Measurements from ENCODE around the gene RIBC2.
"Not testable (repeated sequence)": the region's sequence is repeated elsewhere in the genome, so short reads cannot be mapped to it uniquely, and the experiment has no call there.

Gene RIBC2, protein sequence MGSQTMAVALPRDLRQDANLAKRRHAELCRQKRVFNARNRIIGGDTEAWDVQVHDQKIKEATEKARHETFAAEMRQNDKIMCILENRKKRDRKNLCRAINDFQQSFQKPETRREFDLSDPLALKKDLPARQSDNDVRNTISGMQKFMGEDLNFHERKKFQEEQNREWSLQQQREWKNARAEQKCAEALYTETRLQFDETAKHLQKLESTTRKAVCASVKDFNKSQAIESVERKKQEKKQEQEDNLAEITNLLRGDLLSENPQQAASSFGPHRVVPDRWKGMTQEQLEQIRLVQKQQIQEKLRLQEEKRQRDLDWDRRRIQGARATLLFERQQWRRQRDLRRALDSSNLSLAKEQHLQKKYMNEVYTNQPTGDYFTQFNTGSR

DNA sequence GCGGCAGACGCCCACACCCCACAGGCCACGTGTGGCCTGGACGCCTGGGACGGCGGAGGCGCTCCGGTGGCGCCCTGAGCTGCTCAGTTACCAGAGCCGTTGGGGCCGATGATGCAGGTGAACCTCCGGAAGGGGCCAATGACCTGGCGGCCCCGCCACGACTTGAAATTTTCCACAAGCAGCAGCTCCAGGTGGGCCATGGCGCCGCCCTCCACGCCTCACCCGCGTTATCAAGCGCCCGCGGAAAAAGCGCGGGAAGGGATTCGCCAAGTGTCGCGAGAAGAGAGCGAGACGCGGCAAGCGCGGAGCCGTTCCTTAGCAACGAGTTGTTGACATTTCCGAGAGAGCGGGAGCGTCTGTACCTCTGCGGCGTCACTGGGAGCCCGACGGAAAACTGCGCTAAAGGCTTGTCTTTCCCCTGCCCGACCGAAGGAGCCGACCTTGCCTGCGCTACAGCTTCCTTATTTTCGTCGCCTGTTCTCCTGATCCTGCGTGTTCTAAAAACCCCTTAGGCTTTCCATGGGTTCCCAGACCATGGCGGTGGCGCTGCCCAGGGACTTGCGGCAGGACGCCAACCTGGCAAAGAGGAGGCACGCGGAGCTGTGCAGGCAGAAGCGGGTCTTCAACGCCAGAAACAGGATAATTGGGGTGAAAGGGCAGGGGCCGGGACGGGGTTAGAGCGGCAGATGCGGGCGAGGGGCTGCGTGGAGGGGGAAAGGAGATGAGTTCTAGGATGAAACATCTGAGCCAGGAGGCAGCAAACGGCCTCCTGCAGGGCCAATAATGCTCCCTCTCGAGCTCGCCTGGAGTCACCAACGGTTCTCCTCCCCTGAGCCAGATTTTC is at the start of gene RIBC2, which contains the start of gene SMC1B:
Gene RIBC2, plus strand, starts transcription at position 326 of the 844 bp plus-strand sequence. Its CDS starts 194 bp downstream, at position 520.
Gene SMC1B, minus strand, starts transcription at position 232 of the 844 bp plus-strand sequence. Its CDS starts 32 bp downstream, at position 200.
- peak; percentile 69 for DNase-seq

DNA sequence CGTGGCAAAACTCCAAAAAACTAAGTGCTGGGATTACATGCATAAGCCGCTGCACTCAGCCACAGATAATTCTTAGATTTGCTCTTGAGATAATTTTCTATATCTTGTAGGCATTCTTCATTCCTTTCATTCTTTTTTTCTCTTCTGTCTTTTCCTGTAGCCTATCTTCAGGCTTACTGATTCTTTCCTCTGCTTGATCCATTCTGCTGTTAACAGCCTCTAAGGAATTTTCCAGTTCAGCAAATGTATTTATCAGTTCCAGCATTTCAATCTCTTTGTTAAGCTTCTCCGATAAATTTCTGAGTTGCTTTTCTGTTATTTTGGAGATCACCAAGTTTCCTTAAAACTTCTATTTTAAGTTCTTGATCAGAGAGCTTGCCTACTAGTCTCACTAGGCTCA is 46.8 kb upstream of the RIBC2 start:
- DNase-seq: no peak

DNA sequence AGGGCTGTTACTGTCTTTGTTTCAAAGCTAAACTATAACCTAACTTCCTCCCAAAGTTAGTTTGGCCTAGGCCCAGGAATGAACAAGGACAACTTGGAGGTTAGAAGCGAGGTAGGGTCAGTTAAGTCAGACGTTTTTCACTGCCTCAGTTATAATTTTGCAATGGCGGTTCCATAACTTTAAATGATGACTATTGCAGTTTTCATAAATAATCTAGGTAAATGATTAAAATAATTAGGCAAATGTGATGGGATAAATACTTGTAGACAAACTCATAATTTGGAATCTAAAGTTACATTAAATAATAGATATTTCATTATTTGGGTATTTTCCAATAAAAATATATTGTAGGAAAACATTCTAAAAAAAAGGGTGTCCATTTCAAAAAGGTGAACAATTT is 39.9 kb upstream of the RIBC2 start:
- DNase-seq: not testable (repeated sequence)

DNA sequence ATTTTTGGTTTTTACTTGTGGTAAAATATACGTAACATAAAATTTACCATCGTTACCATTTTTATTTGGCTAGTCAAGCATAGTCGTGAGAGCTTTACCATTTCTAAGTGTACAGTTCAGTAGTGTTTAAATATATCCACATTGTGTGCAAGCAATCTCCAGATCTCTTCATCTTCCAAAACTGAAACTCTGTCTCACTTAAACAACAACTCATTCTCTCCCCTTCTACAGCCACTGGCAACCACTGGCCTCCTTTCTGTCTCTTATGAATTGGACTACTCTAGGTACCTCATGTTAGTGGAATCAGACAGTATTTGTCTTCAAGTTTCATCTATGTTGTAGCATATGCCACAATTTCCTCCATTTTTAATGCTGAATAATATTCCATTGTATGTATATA is 37.5 kb upstream of the RIBC2 start:
- DNase-seq: no peak

DNA sequence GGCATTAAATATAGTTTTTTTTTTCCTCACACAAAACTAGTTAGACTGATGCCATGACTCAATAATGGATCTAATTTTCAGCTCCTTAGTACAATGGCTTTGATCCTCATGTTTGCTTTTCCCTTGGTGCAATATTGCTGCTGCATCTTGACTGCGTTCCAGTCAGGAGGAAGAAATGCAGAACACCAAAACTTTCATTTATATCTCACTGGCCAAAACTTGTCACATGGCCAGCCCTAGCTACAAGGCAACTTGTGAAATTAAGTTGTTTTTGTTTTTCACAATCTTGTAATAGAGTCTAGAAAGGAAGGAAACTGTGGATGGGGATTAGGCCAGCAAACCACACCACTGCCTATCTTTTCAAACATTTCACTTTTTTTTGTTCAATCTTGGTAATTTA is 36.8 kb upstream of the RIBC2 start:
- no peak for DNase-seq

DNA sequence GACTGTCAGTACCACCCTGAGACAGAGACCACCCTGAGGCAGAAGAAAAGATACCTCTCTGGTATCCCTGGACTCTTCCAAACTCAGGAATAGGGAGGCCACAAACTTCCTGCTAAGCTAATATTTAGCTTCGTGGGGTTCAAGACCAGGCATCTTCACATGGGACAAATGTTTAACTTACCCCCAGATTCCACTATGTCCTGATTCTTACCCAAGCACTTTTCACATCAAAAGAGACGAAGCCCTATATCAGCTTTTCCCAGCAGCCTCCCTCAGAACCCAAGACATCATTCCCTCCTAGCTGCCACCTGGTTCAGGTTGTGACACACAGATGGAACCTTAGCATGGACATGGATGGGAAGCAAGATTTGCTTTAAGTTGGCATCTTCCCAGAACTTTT is 32.1 kb upstream of the RIBC2 start:
- DNase-seq: no peak

DNA sequence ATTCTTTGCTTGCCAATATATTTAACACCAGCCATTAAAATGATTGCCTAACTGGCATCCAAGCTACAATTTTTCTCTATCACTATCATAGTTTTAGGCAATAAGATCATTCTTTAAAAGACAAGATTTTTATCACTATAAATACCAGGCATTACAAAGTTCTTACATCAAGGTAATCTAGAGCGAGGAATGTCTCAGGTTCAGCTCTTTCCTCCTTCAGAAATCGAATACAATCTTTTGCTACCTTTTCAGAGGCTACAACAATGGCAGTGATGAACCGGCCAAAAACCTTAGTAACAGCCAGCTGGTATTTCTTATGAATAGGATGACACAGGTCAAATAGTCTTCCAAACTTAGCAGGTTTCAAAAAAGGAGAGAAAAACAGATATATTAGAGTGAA is 23.9 kb upstream of the RIBC2 start:
- DNase-seq: no peak

DNA sequence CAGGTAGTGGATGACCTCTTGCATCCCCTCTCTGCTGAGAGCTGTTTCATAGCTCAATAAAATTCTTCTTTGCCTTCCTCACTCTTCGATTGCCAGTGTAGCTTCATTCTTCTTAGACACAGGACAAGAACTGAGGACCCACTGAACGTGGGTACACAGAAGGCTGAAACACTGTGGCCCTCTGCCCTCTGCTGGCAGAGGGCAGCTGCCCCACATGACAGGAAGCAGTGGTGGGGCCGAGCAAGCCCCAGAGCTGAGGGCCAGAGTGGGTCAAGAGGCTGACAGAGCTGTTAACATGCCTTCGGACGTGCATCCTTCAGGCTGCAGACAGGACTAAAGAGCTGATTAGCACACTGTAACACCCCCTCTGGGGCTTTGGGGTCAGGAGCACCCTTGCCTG is 15.7 kb upstream of the RIBC2 start:
- DNase-seq: no peak

DNA sequence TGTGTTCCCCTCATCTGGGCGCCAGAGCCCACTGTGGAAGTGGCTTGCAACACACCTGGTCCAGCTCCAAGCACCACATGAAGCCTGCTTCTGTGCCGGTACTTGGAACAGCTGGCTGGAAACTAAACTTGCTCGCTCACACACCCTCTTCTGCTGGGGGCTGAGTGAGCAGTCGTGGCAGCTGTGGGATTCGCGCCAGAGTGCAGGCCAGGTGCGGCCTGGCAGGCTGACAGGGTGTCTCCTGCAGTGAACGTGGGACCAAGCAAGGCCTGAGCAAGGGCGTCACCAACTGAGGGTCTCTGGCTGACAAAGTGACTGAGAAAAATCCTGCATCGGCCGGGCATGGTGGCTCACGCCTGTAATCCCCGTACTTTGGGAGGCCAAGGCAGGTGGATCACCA is 15.3 kb upstream of the RIBC2 start:
- DNase-seq: no peak

DNA sequence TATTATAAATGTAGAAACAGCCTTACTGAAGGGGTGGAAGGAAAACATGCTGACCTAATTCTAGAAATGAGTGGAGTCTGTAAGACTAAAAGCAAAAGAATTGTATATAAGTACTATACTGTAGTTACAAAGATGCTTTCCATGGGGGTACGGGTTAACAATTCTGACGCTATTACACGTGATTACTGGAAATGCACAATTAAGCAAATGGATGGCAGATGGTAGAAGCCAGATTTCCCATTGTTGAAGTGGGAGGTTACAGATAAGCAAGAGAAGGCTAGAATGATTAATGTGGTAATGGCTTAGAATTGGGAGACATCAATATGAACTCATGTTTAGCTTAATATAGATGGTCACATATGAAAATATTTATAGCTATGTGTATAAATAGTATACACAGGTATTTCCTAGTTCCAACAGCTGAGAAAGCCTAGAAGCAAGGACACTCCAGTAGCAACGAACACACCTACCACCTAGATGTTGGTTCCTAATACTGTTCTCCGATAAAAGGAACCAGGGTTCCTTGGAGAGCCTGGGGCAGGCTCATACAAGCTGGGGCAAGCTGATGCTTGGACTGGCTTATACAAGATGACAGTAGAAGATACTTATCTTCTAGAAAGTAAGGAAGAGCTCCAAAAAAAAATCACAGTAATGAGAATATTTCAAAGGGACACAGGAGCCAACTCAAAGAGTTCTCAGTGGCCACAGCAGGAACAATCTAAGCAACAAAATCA is 13.6 kb upstream of the RIBC2 start:
- DNase-seq: no peak

DNA sequence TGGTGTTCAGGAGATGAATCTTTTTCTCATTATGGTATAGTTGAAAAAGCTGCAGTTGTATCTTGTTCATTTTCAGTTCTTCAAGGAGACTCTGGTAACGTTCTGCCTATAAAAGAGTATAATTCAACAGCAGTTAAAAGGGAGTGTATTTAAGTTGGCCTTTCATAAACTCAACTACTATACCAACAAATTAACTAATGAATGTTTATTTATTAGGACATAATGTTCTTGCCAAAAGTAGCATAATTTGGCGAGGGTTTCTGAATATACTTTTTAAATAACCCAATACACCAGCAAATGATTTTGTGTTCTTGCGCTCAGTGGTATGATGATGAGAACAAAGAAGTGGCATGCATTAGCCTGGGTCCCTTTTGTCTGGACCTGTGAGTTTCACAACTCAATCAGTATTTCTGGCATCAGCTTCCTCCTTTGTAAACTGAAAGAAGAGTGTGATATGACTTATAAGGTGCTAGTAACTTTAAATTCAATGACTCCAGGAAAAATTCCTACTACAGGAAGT is 11.0 kb upstream of the RIBC2 start:
- no peak for DNase-seq

DNA sequence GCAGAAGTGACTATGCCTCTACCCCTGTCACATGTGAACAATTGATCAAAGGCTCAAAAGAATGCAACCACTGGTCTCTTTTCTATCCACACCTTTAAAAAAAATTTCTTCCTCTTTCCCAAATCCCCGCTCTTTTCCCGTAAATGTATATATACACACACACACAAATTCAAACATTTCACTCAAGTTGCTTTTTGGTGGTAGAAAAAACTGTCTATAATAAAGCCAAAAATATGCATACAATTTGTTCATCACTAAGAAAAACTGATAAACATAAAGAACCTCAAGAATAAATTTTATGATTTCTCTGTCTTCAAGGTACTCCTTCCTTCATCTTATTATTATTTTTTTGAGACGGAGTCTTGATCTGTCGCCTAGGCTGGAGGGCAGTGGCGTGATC is 5.7 kb upstream of the RIBC2 start:
- DNase-seq: no peak

DNA sequence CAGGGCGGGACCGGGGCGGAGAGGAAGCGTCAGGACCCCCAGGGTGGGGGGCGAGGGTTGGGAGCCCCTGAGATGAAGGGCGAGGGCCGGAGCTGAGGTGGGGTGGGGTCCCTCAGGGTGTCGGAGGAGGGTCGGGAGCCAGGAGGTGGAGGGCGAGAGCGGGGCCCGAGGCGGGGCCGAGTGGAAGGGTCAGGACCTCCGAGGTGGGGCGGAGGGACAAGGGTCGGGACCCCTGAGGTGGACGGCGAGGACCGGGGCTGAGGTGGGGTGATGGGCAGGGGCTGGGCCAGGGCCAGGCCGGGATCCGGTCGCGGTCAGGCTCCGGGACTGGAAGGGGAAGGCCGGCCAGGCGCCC is 503 bp upstream of the RIBC2 start:
- DNase-seq: no peak

DNA sequence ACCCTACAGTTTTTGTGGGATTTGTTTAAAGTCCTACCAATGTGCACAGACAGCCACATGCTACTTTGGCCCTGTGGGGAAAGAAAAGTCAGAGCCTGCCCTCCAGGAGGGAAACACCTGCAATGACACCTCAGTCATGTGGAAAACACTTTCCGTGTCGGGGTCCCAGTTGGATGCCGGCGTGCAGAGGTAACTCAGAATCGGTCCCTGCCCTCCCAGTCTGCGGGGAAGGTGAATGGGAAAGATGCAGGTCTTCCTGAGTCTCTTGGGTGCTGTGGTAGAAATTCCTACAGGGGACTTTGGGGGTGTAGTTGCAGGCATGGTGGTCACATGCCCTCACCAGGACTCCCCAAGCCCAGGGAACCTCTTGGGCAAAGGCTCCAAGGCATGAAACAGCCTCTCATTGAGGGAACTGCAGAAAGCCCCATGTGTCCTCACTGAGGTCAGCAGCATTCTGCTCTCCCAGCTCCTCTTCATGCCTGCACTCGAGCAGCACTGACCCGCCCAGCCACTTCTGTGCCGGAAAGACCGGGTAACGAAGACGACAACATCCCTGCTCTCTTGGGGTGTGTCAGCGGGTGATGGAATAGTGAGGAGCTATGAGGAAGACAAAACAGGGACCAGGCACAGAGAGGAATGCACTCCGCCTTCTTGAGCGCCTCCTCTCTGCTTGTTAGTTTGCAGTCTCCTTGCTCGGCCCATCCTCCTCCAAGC is 4.7 kb downstream of the RIBC2 start:
- no peak for DNase-seq

DNA sequence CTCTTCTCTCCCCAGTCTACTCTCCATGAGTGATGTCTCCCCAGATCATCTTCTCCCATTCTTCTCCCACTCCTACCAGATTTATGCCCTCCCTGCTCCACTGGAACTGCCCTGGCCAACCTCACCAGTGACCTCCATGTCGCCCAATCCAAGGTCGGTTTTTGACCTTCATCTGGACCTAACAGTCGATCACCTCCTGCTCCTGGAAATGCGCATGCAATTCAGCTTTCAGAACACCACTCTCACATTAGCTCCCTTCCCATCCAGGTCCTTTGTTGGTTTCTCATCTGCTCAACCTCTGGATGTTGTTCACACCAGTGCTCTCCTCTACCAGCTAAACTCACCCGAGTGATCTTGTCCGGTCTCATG is 5.3 kb downstream of the RIBC2 start:
- DNase-seq: no peak

DNA sequence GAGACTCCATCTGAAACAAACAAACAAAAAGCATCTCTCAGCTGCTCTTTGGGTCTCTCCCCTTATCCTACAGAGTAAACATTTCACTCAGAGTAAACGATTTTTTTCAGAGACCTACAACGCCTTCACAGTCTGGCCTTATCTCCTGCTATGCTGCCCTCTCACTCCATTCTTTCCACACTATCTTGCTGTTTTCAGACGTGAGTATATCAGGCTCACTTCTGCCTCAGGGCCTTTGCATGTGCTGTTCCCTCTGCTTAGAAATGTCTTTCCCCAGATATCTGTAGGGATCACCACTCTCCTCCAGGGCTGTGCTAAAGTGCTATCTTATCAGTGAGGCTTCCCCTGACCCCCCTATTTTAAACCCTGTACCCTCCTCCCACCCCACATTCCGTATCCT is 6.5 kb downstream of the RIBC2 start:
- no peak for DNase-seq

DNA sequence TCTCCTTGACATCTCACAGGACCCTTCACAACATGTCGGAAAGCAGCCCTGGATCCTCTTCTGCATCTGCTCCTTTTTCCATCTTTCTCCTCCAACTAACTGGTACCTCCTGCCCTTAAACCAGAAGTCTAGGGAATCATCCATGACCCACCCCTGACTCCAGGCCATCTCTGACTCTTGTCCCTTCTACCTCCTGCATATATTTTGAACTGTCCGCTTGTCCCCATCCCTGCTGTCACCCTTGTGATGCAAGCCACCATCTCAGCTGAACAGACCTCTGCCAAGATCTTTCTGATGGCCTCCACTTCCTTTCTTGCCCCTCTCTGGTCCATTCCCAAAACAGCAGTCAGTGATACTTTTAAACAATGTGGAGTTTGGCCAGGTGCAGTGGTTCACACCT is 7.0 kb downstream of the RIBC2 start:
- no peak for DNase-seq

DNA sequence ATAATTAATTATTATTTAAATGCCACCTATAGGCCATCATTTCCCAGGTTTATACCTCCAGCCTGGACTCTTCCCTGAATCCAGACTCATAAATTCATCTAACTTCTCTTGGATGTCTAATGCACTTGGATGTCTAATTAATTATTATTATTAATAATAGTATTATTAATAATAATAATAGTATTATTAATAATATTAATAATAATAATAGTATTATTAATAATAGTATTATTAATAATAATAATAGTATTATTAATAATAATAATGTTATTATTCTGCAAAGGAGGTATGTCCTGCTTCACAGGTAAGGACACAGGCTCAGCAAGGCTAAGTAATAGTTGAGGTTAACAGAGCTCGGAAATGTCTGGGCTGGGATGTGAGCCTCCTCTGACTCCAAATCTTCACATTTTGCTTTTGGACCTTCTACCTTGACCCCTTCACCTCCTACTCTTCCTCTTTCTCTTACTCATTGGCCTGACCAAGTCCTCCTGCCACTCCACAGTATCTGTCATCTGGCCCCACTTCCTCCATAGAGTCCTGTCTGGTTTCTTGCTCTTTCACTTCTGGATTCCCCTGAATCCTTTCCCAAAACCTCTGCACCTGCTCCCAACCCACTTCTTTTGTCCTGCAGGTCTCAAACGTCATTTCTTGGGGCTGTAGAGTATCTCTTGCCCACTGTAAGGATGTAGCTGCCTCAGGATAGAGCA is 8.0 kb downstream of the RIBC2 start:
- no peak for DNase-seq

DNA sequence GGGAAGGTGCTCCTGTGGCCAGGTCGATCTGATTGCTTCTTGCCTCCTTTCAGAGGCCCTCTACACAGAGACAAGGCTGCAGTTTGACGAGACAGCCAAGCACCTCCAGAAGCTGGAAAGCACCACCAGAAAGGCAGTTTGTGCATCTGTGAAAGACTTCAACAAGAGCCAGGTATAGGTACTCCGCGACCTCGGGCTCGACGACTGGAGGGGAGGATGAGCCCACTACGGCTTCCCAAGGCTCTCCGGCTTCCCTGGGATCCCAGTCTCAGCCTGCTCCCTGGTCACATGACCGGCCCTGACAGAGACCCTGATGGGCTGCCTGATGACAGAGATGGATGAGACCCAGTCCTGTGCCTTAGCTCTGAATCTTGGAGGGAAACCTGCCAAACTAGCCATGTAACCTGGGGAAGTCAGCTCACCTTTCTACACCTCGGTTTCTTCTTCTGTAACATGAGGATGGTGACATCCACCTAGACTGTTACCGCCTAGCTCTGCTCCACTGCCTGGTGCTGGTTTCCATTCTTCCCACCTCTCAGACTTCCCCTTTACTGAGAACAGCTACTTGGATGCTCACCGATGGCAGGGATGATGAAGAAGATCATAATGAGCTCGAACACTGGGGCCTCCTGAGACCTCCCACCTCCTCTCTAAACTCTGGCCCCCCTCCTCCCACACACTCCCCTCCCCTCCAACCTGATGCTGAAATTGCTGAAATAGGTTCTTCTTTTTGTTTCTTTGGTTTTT is 8.9 kb downstream of the RIBC2 start:
- DNase-seq: no peak

DNA sequence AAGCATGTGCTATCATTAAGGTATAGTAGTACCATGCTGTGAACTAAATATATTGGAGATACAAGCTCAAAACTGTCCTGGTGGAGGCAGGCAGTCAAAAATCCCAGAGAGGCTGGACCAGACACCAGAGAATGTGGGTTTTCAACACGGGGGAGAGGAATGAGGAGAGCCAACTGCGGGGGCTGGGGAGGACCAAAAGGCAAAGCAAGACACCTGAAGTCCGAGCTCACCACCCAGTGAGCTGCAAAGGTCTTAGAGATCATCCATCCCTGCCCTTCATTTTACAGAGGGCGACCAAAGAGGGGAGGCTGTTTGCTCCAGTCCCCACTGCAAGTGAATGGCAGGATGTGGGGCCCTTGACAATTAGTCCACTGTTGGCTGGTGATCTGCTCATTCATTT is 10.0 kb downstream of the RIBC2 start:
- no peak for DNase-seq

DNA sequence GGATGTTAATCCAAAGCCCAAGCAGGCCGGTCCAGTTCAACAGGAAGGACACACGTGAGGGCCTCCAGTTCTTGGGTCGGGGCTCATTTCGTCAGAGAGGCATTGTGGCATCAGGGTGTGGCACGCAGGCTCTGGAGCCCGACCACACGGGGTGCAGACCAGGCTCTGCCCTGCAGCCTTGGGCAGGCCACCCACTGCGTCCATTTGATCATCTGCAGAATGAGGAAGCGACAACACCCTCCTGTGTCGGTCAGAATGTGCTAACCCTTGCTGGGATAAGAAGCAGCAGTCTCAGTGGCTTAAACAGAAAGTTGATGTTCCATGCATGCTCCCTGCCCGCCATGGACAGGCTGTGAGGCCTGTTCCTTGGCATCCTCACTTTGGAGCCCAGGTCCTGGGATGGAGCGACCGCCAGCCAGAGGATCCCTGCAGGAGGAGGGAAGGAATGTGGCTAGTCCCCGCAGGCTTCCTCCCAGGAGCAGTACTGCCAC is 10.8 kb downstream of the RIBC2 start:
- DNase-seq: no peak

All from NCI-H1105 treated with DMSO at 0.1 percent for 48 hours (cell line).